Keratinocyte (primary cell): ENCODE data around the gene SELENON. TPM values are rescaled to one million over a fixed set of nuclear protein-coding genes. Genes with fewer than 3 reads are reported as not detected.

ENCODE experiments used
- DNase-seq: peaks from one replicate; pipeline ENCODE4 v3.0.0-alpha.2; 2011; ENCODE audit warnings: low read depth, missing footprints, low spot score
- FAIRE-seq: peaks from 2 replicates; lab custom pipeline; 2011; peaks lifted over from hg19 to GRCh38; lab: Jason Lieb, UNC
- H2AFZ ChIP-seq: 2 replicates; pipeline ENCODE4 v1.6.0; 2012; ENCODE audit warnings: low read length, control low read depth, inconsistent platforms; ENCODE audit not compliant: control insufficient read depth
- H3K27ac ChIP-seq: 2 replicates; pipeline ENCODE4 v1.5.1; 2011; ENCODE audit warnings: low read length; ENCODE audit not compliant: control insufficient read depth, insufficient read depth
- H3K27me3 ChIP-seq: 3 replicates; pipeline ENCODE4 v1.6.0; 2011; ENCODE audit warnings: low read length; ENCODE audit not compliant: control insufficient read depth, insufficient read depth; ENCODE audit errors: extremely low read depth
- H3K36me3 ChIP-seq, 2 experiments: 2 replicates in 1 of 2; 3 replicates in 1 of 2; pipeline ENCODE4 v1.5.1; 2011; ENCODE audit warnings: low read length in 2 of 2, mild to moderate bottlenecking in 1 of 2; ENCODE audit not compliant: control insufficient read depth in 2 of 2, insufficient read depth in 2 of 2; ENCODE audit errors: extremely low read depth in 1 of 2
- H3K4me1 ChIP-seq: 3 replicates; pipeline ENCODE4 v1.5.1; 2011; ENCODE audit warnings: low read length; ENCODE audit not compliant: control insufficient read depth, insufficient read depth; ENCODE audit errors: extremely low read depth
- H3K4me2 ChIP-seq: 3 replicates; pipeline ENCODE4 v1.6.0; 2011; ENCODE audit warnings: low read depth, low read length; ENCODE audit not compliant: control insufficient read depth, insufficient read depth; ENCODE audit errors: extremely low read depth
- H3K4me3 ChIP-seq, 3 experiments: fragments of 200-600 bp in 1 of 3; sonication (generic) in 1 of 3; 2 replicates in 2 of 3; 3 replicates in 1 of 3; pipeline ENCODE4 v1.5.1; 2011 to 2016; ENCODE audit warnings: low read length in 3 of 3, mild to moderate bottlenecking in 3 of 3, control low read depth in 2 of 3, inconsistent platforms in 1 of 3, low read depth in 1 of 3, mixed read lengths in 1 of 3, mixed run types in 1 of 3, moderate library complexity in 1 of 3; ENCODE audit not compliant: control insufficient read depth in 2 of 3, insufficient read depth in 2 of 3; ENCODE audit errors: extremely low read depth in 1 of 3
- H3K79me2 ChIP-seq: 2 replicates; pipeline ENCODE4 v1.6.0; 2012; ENCODE audit warnings: low read length; ENCODE audit not compliant: control insufficient read depth, insufficient read depth
- H3K9ac ChIP-seq: 3 replicates; pipeline ENCODE4 v1.6.0; 2011; ENCODE audit warnings: low read length; ENCODE audit not compliant: control insufficient read depth, insufficient read depth; ENCODE audit errors: extremely low read depth
- H3K9me1 ChIP-seq: 3 replicates; pipeline ENCODE4 v1.6.0; 2011; ENCODE audit warnings: low read length; ENCODE audit not compliant: control insufficient read depth, insufficient read depth; ENCODE audit errors: extremely low read depth
- H3K9me3 ChIP-seq: 2 replicates; pipeline ENCODE4 v1.5.1; 2012; ENCODE audit warnings: low read depth, low read length; ENCODE audit not compliant: control insufficient read depth
- H4K20me1 ChIP-seq: 3 replicates; pipeline ENCODE4 v1.6.0; 2011; ENCODE audit warnings: low read length; ENCODE audit not compliant: control insufficient read depth, insufficient read depth; ENCODE audit errors: extremely low read depth
- CTCF ChIP-seq, 3 experiments: IDR thresholded peaks in 1 of 3; conservative IDR thresholded peaks in 1 of 3; optimal IDR thresholded peaks in 1 of 3; 2 replicates in 2 of 3; 3 replicates in 1 of 3; pipeline versions ENCODE3 to v1.5.1; 2011; ENCODE audit warnings: low read length in 3 of 3, mild to moderate bottlenecking in 3 of 3, moderate library complexity in 2 of 3, control low read depth in 1 of 3, inconsistent platforms in 1 of 3; ENCODE audit not compliant: insufficient read depth in 2 of 3; ENCODE audit errors: extremely low read depth in 1 of 3
- EZH2 ChIP-seq: IDR thresholded peaks from one replicate; pipeline ENCODE4 v1.6.1; 2012; ENCODE audit warnings: inconsistent platforms, mild to moderate bottlenecking, low read length, moderate library complexity
- dilution Hi-C: fragments of 300-500 bp; cut with MboI; formaldehyde crosslinking; loops from one replicate; pipeline ENCODE4 v1.7.0; 2020; ENCODE audit warnings: low sequenced_read_pairs; ENCODE audit not compliant: extremely low pct_ligation_motif_present
- polyA plus RNA-seq, 5 experiments: library from polyadenylated mRNA; depleted of rRNA in 3 of 5; stranded (reverse) in 3 of 5; stranded (forward) in 1 of 5; unstranded in 1 of 5; fragments of >200 nt; gene quantifications; 1 replicate in 1 of 5; 2 replicates in 3 of 5; 3 replicates in 1 of 5; pipeline versions ENCODE4 v1.2.1 to v1.2.3, GENCODE V29; 2011 to 2012; ENCODE audit warnings: missing spikeins in 2 of 5, low read depth in 1 of 5, low replicate concordance in 1 of 5

The SELENON gene
- polyA plus RNA-seq, 1 donor (not counting 4 experiments of a cell fraction or from before 2014, with no cell fraction given), result 15.4 TPM

- no peaks in the 10 kb centered on the region for H3K79me2 ChIP-seq
- H3K9me1 ChIP-seq, result no peaks in the 10 kb centered on the region
- no peak overlapping the region for H3K9ac ChIP-seq
- H3K4me2 ChIP-seq, result no peak overlapping the region
- no peak overlapping the region for H3K27ac ChIP-seq
- peaks cover 3% of the 10 kb centered on the region for H3K4me1 ChIP-seq
- DNase-seq, result no peak
- FAIRE-seq, result no peak
- H3K9me3 ChIP-seq, result no peaks in the 10 kb centered on the region
- TF ChIP-seq CTCF (optimal IDR thresholded peaks at IDR 0.05 in 1 of 3, IDR thresholded peaks at IDR 0.05 in 1 of 3, conservative IDR thresholded peaks at IDR 0.05 in 1 of 3; ENCODE audit: extremely low read depth in 1 of 3, insufficient read depth in 2 of 3, low read length in 3 of 3), result no peak
- TF ChIP-seq EZH2, result no peak
- H4K20me1 ChIP-seq, result no peaks in the 10 kb centered on the region
- H3K4me3 ChIP-seq, result no peak overlapping the region
- no peaks in the 10 kb centered on the region for H3K36me3 ChIP-seq
- dilution Hi-C loops, result no loop called here
- peaks cover 16% of the 10 kb centered on the region for H3K27me3 ChIP-seq
- no peak overlapping the region for H2AFZ ChIP-seq
Measured at GRCh38 chr1:25771221-25772114, 28.5 kb upstream of the SELENON start.

GRCh38 chr1:25772164-25772563 is 27.8 kb upstream of the SELENON start:
- Histone ChIP-seq H3K9ac (no peak overlapping the region), H3K27ac (no peak overlapping the region), H2AFZ (no peak overlapping the region), H3K9me1 (no peaks in the 10 kb centered on the region), H3K79me2 (no peaks in the 10 kb centered on the region), H3K36me3 (no peaks in the 10 kb centered on the region), H3K27me3 (peaks cover 16% of the 10 kb centered on the region), H3K9me3 (no peaks in the 10 kb centered on the region), H3K4me2 (no peak overlapping the region), H3K4me1 (no peaks in the 10 kb centered on the region), H3K4me3 (no peak overlapping the region), H4K20me1 (no peaks in the 10 kb centered on the region)
- dilution Hi-C loops, result no loop called here
- FAIRE-seq (no peak), DNase-seq (no peak)
- TF ChIP-seq EZH2 (no peak), CTCF (optimal IDR thresholded peaks at IDR 0.05 in 1 of 3, IDR thresholded peaks at IDR 0.05 in 1 of 3, conservative IDR thresholded peaks at IDR 0.05 in 1 of 3; ENCODE audit: extremely low read depth in 1 of 3, insufficient read depth in 2 of 3, low read length in 3 of 3) (no peak)
